ENCODE measurements around the gene GOLGA8B.
"Not testable (repeated sequence)": the region's sequence is repeated elsewhere in the genome, so short reads cannot be mapped to it uniquely, and the experiment has no call there.

DNA sequence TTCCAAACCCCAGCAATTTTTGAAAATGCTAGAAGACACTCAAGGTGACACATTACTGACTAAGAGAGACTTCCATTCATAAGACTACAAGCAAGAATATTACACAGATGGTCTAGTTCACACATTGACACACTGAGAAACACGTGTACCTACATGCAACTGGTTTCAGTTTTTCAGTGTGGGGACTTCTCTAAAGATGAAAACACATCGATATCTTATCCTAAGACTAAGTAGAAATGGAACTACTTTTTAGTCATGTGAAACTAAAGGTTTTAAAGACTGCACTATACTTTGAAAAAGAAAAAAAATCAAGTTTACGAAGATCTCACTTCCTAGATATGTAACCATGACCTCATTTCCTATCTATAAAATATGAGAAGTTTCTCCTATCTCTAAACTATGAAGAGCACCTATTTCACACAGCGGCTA, 34.1 kb downstream of the GOLGA8B start:
- TF ChIP-seq, protein P1, sequence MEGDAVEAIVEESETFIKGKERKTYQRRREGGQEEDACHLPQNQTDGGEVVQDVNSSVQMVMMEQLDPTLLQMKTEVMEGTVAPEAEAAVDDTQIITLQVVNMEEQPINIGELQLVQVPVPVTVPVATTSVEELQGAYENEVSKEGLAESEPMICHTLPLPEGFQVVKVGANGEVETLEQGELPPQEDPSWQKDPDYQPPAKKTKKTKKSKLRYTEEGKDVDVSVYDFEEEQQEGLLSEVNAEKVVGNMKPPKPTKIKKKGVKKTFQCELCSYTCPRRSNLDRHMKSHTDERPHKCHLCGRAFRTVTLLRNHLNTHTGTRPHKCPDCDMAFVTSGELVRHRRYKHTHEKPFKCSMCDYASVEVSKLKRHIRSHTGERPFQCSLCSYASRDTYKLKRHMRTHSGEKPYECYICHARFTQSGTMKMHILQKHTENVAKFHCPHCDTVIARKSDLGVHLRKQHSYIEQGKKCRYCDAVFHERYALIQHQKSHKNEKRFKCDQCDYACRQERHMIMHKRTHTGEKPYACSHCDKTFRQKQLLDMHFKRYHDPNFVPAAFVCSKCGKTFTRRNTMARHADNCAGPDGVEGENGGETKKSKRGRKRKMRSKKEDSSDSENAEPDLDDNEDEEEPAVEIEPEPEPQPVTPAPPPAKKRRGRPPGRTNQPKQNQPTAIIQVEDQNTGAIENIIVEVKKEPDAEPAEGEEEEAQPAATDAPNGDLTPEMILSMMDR (IDR thresholded peaks at IDR 0.05; ENCODE audit: low read length): not testable (repeated sequence)
- not testable (repeated sequence) for TF ChIP-seq EZH2phosphoT487 (IDR thresholded peaks at IDR 0.05; ENCODE audit: low read length)

Measured in MM.1S (cell line).